ENCODE data around the gene PPIE. TPM values are rescaled to one million over a fixed set of nuclear protein-coding genes. Genes with fewer than 3 reads are reported as not detected.
"Not testable (repeated sequence)": the region's sequence is repeated elsewhere in the genome, so short reads cannot be mapped to it uniquely, and the experiment has no call there.

The PPIE gene
- total RNA-seq, 2 donors from 2014 or later, result 56.0 to 68.7 TPM

DNA sequence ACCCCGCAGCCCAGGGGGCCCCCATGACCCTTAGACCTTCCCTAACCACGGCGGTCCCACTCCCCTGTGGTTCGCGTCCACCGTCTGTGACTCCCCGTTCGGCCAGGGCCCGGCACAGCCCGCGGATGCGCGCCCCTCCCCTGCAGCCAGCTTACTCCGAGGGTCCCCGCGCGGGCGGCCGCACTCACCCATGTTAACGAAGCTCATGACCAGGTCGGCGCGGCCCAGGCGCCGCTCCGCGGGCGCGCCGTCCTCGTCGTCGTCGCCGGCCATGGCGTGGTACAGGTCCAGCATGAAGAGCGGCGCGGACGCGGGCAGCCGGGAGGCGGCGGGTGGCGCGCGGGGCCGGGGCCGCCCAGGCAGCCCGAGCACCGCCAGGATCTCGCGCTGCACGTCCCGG lies 49.3 kb downstream of the PPIE start:
- not testable (repeated sequence) for H3K4me1 Mint-ChIP-seq; H3K36me3 Mint-ChIP-seq (ENCODE audit: low read depth); H3K27ac Mint-ChIP-seq; ATAC-seq (replicated peaks); H3K9me3 Mint-ChIP-seq
- peaks cover 22% of the 10 kb centered on the region for H3K27me3 Mint-ChIP-seq
- peak overlapping the region; percentile 43 for H3K4me3 Mint-ChIP-seq

DNA sequence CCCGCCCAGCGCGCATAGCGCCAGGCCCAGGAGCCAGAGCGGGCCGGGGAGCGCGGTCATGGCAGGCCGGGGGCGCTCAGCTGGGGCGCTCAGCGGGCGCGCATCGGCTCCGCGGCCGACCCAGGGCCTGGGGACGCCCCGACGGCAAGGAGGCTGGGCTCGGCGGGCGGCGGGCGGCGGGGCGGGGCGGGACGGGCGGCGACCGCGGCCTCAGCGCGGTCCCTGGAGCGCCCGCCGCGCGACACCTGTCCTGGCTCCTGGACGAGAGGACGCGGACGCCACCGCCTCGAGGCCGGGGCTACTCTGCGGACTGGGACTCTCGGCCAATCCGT lies 49.7 kb downstream of the PPIE start:
- Mint-ChIP-seq H3K36me3 (ENCODE audit: low read depth) (no peaks in the 10 kb centered on the region), H3K27me3 (peaks cover 22% of the 10 kb centered on the region), H3K9me3 (no peaks in the 10 kb centered on the region), H3K4me3 (no peak overlapping the region), H3K4me1 (peaks cover 4% of the 10 kb centered on the region), H3K27ac (no peak overlapping the region)
- ATAC-seq (replicated peaks), result peak; percentile 41

DNA sequence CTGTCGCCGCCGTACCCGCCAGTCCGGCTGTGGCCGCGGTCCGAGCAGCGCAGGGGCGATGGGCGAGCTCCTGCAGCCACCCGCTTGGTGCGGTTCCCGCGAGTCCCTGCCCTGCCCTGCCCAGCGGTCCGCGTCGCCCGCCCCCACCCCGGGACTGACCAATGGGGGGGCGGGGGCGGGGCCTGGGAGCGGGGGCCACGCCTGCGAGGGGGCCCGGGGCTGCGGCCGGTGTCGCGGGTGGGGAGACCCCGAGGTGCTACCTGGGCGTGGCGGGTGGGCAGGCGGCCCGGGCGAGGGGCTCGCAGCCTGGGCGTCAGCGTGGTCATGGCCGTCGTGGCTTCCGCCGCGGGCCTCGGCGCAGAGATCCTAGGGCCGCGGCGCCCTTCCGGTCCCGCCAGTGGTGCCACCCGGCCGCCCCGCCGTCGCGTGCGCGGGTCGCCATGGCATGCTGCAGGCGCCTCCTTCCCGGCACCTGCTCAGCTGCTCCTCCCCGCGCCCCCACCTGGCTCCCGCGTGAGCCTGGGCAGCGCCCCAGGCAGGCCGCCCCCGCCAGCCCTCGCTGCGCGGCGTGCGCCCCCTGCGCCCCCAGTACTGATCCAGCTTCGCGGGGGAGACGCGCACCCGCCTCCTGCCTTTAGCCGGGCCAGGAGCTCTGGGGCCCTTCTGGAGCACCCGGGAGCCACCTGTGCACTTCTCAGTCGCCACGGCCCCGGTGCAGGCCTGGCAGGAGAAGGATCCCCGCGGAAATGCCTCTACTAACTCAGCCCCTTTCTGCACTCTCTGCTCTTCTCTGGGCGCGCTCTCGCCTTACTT lies 50.3 kb downstream of the PPIE start, which contains the start of gene BMP8B:
Gene BMP8B, minus strand, starts transcription at position 108 of the 813 bp plus-strand sequence. CDS start 380 bp downstream, outside the sequence.
- Mint-ChIP-seq H3K36me3 (ENCODE audit: low read depth) (no peaks in the 10 kb centered on the region), H3K4me3 (peak within 1 kb of the TSS; percentile 72), H3K27ac (no peak within 1 kb of the TSS), H3K9me3 (no peaks in the 10 kb centered on the region), H3K27me3 (peaks cover 22% of the 10 kb centered on the region), H3K4me1 (peaks cover 4% of the 10 kb centered on the region)
- peak; percentile 89 for ATAC-seq (replicated peaks)

GRCh38 chr1:39789571-39790110 lies 51.0 kb downstream of the PPIE start:
- peak overlapping the region; percentile 72 for H3K4me3 Mint-ChIP-seq
- H3K27ac Mint-ChIP-seq, result no peak overlapping the region
- peaks cover 22% of the 10 kb centered on the region for H3K27me3 Mint-ChIP-seq
- no peak for ATAC-seq (replicated peaks)
- no peaks in the 10 kb centered on the region for H3K9me3 Mint-ChIP-seq
- H3K4me1 Mint-ChIP-seq, result peaks cover 4% of the 10 kb centered on the region
- H3K36me3 Mint-ChIP-seq (ENCODE audit: low read depth), result no peaks in the 10 kb centered on the region

DNA sequence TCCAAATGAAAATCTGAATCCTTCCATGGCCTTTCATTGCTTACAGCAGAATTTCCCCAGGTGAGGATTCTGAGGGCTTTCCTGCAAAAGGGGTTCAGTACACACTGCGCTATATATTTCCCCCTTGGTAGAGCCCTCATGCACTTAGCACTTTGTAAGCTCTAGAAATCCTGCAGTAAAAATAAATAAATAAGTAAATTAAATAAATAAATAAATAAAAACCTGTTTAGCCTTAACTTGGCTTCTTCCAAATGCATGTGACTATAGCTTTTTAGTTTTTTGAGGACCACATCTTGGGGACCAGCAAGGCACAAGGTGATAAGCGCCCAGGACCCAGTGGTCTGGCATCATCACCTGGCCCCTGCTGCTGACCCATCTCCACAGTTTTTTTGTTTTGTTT lies 53.2 kb downstream of the PPIE start:
- no peaks in the 10 kb centered on the region for H3K9me3 Mint-ChIP-seq
- ATAC-seq (replicated peaks), result no peak
- H3K4me1 Mint-ChIP-seq, result peaks cover 4% of the 10 kb centered on the region
- H3K27ac Mint-ChIP-seq, result no peak overlapping the region
- H3K4me3 Mint-ChIP-seq, result no peak overlapping the region
- no peaks in the 10 kb centered on the region for H3K36me3 Mint-ChIP-seq (ENCODE audit: low read depth)
- H3K27me3 Mint-ChIP-seq, result peaks cover 21% of the 10 kb centered on the region

GRCh38 chr1:39795651-39796050 lies 57.0 kb downstream of the PPIE start:
- Mint-ChIP-seq H3K4me1 (peaks cover 4% of the 10 kb centered on the region), H3K27me3 (peaks cover 11% of the 10 kb centered on the region), H3K27ac (no peak overlapping the region), H3K4me3 (no peak overlapping the region), H3K36me3 (ENCODE audit: low read depth) (no peaks in the 10 kb centered on the region), H3K9me3 (no peaks in the 10 kb centered on the region)
- ATAC-seq (replicated peaks), result no peak

- H3K36me3 Mint-ChIP-seq (ENCODE audit: low read depth); H3K4me3 Mint-ChIP-seq; H3K9me3 Mint-ChIP-seq; H3K27ac Mint-ChIP-seq; H3K4me1 Mint-ChIP-seq; H3K27me3 Mint-ChIP-seq: not testable (repeated sequence)
- peak; percentile 70 for ATAC-seq (replicated peaks)
Observed at GRCh38 chr1:39798859-39799769, 60.4 kb downstream of the PPIE start.

DNA sequence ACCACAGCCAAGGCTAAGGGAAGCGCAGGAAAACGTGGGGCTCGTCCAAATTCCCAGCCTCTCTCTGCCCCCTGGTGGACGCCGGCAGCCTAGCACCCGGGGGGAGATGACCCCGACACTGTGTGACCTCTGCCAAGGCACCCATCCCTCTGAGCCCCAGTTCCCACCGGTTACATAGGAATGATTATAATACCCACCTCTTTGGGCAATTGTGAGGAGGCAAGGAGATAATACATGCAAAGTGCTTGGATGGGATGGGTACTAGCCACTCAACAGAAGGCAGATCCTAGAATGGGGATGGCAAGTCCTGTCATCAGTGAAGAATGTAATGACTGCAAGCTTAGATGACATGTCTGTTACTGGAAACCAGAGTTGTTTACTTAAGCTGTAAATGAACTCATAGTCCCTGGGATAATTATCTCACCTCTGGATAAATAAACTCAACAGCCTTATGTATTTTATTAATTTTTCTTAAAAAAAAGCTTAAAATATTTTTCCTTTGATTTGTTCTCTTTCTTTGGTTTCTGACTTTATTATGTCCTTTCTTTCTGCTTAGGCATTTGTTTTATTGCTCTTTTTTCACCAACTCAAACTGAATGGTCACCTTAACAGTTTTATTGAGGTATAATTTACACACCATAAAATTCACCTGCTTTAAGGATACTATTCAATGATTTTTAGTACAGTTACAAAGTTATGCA lies 61.2 kb downstream of the PPIE start:
- H3K27me3 Mint-ChIP-seq, result no peaks in the 10 kb centered on the region
- no peak overlapping the region for H3K27ac Mint-ChIP-seq
- H3K4me3 Mint-ChIP-seq, result no peak overlapping the region
- no peaks in the 10 kb centered on the region for H3K4me1 Mint-ChIP-seq
- no peaks in the 10 kb centered on the region for H3K9me3 Mint-ChIP-seq
- peak; percentile 75 for ATAC-seq (replicated peaks)
- no peaks in the 10 kb centered on the region for H3K36me3 Mint-ChIP-seq (ENCODE audit: low read depth)

- Mint-ChIP-seq H3K36me3 (ENCODE audit: low read depth) (no peaks in the 10 kb centered on the region), H3K27me3 (no peaks in the 10 kb centered on the region), H3K4me1 (no peaks in the 10 kb centered on the region), H3K4me3 (no peak overlapping the region), H3K27ac (no peak overlapping the region), H3K9me3 (no peaks in the 10 kb centered on the region)
- ATAC-seq (replicated peaks), result no peak
Observed at GRCh38 chr1:39800471-39800835, 61.8 kb downstream of the PPIE start.

GRCh38 chr1:39802496-39803260 lies 64.0 kb downstream of the PPIE start:
- H3K27me3 Mint-ChIP-seq, result no peaks in the 10 kb centered on the region
- H3K4me1 Mint-ChIP-seq, result no peaks in the 10 kb centered on the region
- H3K27ac Mint-ChIP-seq, result no peak overlapping the region
- H3K36me3 Mint-ChIP-seq (ENCODE audit: low read depth), result no peaks in the 10 kb centered on the region
- no peak overlapping the region for H3K4me3 Mint-ChIP-seq
- no peak for ATAC-seq (replicated peaks)
- no peaks in the 10 kb centered on the region for H3K9me3 Mint-ChIP-seq

DNA sequence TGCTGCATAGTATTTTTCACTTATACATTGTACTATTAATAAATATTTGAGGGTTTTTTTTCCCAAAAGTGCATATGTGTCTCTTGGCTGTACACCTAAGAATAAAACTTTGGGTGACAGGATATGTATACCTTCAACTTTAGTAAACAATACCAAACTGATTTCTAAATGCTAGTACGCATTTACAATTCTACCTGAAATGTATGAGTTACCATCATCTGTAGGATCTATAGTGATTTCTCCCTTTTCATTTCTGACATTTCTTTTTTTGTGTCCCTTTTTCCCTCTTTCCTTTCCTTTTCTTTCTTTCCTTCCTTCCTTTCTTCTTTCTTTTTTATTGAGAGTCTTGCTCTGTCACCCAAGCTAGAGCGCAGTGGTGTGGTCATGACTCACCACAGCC lies 66.7 kb downstream of the PPIE start:
- Mint-ChIP-seq H3K27ac (no peak overlapping the region), H3K27me3 (no peaks in the 10 kb centered on the region), H3K4me1 (no peaks in the 10 kb centered on the region), H3K9me3 (no peaks in the 10 kb centered on the region), H3K36me3 (ENCODE audit: low read depth) (no peaks in the 10 kb centered on the region), H3K4me3 (no peak overlapping the region)
- no peak for ATAC-seq (replicated peaks)

- no peak overlapping the region for H3K27ac Mint-ChIP-seq
- H3K27me3 Mint-ChIP-seq, result peaks cover 5% of the 10 kb centered on the region
- no peak overlapping the region for H3K4me3 Mint-ChIP-seq
- no peak for ATAC-seq (replicated peaks)
- no peaks in the 10 kb centered on the region for H3K9me3 Mint-ChIP-seq
- H3K4me1 Mint-ChIP-seq, result no peaks in the 10 kb centered on the region
- no peaks in the 10 kb centered on the region for H3K36me3 Mint-ChIP-seq (ENCODE audit: low read depth)
Observed at GRCh38 chr1:39808784-39809517, 70.3 kb downstream of the PPIE start.

DNA sequence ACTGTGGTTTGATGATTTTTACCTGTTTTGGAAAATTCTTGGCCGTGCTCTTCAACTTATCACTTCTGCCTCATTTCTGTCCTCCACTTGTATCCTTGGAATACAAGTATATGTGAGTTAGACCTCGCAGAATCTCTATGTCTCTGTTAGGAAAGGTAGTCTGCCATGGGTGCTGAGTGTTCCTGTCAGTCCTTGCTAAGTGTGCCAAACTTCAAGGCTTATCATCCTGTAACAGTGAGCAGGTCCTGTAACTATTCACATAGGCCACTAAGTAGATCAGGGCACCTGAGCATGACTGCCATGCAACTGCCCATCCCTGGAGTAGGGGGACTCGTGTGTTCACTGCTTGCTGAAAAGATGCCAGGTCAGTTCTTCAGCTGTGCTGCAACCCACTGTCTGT lies 74.2 kb downstream of the PPIE start:
- Mint-ChIP-seq H3K4me1 (peaks cover 10% of the 10 kb centered on the region), H3K4me3 (no peak overlapping the region), H3K36me3 (ENCODE audit: low read depth) (no peaks in the 10 kb centered on the region), H3K27me3 (peaks cover 8% of the 10 kb centered on the region), H3K27ac (no peak overlapping the region), H3K9me3 (no peaks in the 10 kb centered on the region)
- no peak for ATAC-seq (replicated peaks)
